HG02981 (cell line): Measurements from ENCODE around the gene TAF6L.
A peak's percentile ranks its signal among the peaks of the same experiment; 100 is the strongest.
"Not testable (repeated sequence)": the region's sequence is repeated elsewhere in the genome, so short reads cannot be mapped to it uniquely, and the experiment has no call there.

Experiments
- ATAC-seq: cut with Tn5 transposase; IDR thresholded peaks from one replicate; pipeline ENCODE4 v1.9.1; 2021; ENCODE audit warnings: mild to moderate bottlenecking, moderate library complexity; ENCODE audit not compliant: unreplicated experiment

The TAF6L gene, protein sequence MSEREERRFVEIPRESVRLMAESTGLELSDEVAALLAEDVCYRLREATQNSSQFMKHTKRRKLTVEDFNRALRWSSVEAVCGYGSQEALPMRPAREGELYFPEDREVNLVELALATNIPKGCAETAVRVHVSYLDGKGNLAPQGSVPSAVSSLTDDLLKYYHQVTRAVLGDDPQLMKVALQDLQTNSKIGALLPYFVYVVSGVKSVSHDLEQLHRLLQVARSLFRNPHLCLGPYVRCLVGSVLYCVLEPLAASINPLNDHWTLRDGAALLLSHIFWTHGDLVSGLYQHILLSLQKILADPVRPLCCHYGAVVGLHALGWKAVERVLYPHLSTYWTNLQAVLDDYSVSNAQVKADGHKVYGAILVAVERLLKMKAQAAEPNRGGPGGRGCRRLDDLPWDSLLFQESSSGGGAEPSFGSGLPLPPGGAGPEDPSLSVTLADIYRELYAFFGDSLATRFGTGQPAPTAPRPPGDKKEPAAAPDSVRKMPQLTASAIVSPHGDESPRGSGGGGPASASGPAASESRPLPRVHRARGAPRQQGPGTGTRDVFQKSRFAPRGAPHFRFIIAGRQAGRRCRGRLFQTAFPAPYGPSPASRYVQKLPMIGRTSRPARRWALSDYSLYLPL

DNA sequence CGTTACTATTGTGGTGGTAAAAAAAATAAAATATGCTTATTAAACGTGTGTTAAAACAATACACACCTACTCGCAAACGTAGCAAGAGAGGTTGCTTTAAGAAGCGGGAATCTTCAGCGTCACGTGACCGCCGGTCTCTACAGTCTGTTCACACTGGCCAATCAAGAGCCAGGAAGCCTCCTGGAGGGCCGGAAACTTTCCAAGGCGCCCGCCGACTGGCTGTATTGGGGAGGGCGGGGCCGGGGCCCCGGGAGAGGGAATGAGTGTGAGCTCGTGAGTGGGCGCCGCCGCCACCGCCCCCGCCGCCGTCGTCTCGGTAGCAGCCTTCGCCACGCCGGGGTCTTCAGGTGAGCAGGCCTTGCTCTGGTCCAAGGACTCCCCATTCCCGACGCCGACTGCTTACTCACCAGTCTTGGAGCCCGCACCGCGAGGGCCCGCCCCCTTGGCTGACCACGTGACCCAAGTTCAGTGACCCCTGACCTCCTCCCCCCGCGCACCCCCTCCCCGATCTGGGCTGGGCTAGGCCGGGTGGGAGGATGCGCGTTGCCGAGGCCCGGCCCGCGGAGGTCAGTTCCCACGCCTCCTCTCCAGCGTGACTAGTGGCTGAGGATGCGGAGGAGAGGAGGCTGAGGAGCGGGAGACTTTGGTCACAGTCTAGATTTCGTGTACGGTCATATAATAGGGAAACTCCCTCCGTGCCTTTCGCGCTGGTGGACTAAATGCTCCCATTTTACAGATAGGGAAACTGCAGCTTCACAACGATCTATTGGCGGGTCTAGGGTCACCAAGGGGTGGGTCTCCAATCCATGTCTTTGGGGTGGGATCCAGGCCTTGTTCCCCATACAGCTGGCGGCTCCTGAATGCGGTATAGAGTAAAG is at the start of gene TAF6L:
TSS of gene TAF6L (plus strand) at position 253 of the 878 bp plus-strand sequence. CDS start 4,388 bp downstream, outside the sequence.
- peak; percentile 76 for ATAC-seq

DNA sequence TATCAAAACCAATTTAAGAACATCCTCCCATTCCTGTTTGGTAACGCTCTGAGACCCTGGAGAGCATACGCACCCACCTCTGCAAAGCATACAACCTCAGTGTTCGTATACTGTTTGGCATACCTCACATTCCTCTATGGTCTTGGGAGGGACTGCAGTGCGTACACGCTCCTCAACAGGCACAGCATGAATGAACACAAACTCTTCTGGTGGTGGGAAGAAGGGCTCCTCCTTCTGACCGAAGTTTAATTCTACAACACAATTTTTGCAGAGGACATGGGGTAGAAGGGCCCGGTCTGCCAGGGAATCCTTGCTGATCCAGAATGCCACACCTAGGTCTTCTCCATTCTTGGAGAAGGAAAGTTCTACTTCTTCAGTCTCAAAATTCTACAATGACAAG is 49.2 kb upstream of the TAF6L start:
- ATAC-seq, result no peak

- ATAC-seq, result no peak
These were observed 47.0 kb upstream of the TAF6L start for GRCh38 chr11:62724171-62724570.

DNA sequence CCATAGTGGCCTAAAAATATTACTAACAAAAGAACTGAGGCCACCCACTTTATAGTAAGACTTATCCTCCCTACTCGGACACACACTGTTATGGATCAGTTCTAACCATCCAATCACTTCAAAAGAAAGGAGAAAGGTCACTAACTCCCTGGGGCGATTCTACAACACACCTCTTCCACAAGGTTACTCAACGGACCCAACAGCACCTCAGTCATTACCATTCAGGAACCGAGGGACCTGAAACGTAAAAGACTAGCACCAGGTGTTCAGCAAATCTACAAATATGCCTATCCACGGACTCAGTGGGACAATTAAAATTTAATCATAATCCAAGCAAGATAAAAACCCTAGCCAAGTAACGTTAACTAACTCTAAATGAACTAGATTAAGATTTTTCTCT is 45.5 kb upstream of the TAF6L start:
- ATAC-seq, result no peak

DNA sequence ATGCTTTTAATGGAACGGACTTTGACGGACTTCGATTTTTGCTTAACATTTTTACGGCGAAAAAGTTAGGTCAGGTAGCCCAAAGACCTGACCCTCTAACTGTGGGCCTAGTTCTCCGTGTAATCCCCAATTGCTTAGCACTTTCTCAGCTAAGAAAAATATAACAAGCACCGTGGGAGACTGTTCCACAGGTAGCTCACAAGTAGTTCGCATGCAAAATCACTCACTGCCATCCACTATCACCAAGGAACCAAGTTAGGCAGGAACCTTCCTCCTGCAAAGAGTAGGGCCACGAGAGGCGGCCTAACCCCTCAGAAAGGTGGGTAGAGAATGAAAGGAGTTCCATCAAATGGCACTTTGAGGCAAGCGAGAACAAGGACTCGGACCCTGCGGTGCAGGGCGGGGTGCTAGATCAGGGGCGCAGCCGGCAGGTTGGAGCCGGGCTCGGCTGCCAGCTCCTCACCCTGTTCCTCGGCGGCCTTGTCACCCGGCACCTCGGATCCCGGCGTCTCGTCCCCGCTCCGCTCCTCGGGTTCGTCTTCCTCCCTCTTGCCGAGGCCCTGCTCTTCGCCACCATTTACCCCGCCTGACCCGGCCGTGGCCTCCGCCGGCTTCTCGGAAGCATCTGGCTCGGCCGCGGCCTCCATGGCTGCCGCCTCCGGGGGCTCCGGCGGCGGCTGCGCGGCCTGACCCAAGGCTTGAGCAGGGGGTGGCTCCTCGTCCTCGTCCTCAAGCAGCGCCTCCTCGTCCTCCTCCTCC is 44.9 kb upstream of the TAF6L start:
- peak; percentile 2 for ATAC-seq

DNA sequence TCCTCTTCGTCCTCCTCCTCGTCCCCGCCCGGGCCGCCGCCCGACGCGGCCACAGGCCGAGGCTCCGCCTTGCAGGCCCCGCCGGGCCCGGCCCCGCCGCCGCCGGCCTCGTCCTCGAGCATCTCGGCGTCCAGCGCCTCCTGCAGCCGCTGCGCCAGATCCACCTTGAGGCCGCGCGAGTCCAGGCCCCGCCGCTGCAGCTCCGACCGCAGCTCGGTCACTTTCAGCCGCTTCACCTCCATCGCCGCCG is 44.4 kb upstream of the TAF6L start:
- no peak for ATAC-seq

- peak; percentile 65 for ATAC-seq
These were observed 43.9 kb upstream of the TAF6L start, which contains the start of gene HNRNPUL2 for GRCh38 chr11:62727165-62727871. HNRNPUL2 (minus strand) TSS chr11:62727457; CDS start chr11:62727156, 301 bp downstream.

- ATAC-seq, result peak; percentile 38
These were observed 43.4 kb upstream of the TAF6L start for GRCh38 chr11:62727872-62728170.

DNA sequence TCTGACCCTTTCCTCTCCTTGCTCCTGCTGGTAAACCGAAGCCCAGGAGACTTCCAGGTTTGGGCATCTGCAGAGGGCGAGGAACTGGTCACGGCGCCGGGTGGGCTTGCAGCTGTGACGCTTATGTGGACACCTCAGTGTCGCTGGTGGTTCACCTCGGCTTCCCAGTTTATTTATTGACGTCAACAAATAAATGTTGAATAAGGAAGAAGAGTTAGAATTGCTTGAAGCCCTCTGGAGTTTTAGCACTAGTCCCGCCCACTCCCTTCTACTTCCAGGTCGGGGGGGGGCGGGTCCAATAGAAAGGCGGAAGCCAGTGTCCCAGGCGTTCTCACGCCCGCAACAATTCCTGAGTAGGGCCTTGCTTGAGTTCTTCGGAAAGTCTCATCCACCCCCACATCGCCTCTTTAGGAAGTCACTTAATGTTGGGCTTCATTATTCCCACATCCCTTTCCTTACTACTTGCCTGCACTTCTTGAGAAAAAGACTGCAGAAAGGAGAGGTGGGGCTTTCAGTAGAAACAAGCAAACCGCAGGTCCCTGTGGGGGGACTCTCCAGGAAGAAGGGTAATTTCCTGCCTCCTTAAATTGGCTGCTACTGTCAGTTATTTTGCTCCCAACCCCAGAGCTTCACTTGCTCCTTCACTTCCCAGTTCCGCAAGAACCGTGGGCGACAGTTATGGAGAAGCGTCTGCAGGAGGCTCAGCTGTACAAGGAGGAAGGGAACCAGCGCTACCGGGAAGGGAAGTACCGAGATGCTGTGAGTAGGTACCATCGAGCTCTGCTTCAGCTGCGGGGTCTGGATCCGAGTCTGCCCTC is 42.8 kb upstream of the TAF6L start, which contains the start of gene TTC9C:
TSS of gene TTC9C (plus strand) at position 316 of the 818 bp plus-strand sequence. CDS start at position 679, 363 bp downstream.
- no peak for ATAC-seq

DNA sequence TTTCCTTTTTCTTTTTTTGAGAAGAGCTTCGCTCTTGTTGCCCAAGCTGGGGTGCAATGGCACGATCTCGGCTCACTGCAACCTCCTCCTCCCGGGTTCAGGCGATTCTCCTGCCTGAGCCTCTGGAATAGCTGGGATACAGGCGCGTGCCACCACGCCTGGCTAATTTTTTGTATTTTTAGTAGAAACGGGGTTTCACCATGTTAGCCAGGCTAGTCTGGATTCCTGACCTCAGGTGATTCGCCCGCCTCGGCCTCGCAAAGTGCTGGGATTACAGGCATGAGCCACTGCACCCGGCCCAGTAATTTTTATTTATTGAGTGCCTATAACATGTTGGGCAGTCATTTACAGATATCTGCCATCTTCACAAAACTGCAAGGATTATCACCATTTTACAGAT is 41.1 kb upstream of the TAF6L start:
- not testable (repeated sequence) for ATAC-seq

- no peak for ATAC-seq
These were observed 38.4 kb upstream of the TAF6L start for GRCh38 chr11:62732830-62733229.

GRCh38 chr11:62737196-62737595 is 34.0 kb upstream of the TAF6L start:
- no peak for ATAC-seq

GRCh38 chr11:62747475-62748160 is 23.6 kb upstream of the TAF6L start:
- no peak for ATAC-seq

DNA sequence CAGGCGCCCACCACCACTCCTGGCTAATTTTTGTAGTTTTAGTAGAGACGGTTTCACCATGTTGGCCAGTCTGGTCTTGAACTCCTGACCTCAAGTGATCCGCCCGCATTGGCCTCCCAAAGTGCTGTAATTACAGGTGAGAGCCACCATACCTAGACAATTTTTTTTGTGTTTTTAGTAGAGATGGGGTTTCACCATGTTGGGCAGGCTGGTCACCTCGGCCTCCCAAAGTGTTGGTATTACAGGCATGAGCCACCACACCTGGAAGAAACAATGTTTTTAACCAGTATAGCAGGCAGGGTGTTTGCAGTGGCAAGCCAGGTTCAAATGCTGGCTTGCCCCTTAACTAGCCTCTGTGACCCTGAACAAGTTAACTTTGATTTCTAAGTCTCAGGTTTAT is 21.3 kb upstream of the TAF6L start:
- not testable (repeated sequence) for ATAC-seq

GRCh38 chr11:62752177-62752785 is 18.9 kb upstream of the TAF6L start:
- ATAC-seq, result no peak

GRCh38 chr11:62752994-62753735 is 18.0 kb upstream of the TAF6L start:
- ATAC-seq, result peak; percentile 1

DNA sequence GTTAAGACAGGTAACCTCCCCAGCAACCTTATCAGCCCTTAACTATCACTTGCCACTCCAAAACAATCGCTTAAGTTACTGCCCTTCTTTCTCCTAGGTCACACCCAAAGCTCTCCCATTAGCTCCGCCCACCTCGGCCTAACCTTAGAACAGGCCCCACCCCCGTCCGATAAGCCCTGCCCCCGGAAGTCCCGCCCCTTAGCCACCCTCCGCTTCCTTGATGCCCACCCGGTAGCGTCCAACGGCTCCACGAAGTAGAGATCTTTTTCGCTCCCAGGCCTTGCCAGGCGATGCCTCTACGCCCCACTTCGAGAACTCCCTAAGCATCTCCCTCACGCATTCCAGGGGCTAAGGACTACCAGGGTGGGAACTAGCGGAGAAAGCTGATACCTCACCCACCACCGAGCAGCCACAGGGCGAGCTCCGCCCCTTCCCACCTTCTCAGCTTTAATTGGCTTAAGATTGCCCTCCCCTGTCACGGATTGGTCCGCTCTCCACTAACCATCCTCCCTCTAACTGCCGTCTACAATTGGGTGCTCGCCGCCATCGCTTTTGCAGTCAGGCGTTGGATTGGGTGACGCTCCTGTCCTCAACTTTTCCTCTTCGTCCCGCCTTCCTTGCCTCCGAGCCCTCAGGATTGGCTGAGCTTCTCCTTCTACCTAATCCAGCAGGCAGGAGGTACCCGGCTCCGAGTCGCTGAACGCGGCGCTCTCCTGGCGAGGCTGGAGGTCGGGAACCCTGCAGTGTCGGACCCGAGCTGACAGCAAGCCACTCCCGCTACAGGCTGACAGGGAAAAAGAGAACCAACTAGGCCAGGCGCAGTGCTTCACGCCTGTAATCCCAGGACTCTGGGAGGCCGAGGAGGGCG is 17.2 kb upstream of the TAF6L start, which contains the start of gene ZBTB3:
TSS of gene ZBTB3 (minus strand) at position 425 of the 868 bp plus-strand sequence. CDS start 496 bp downstream, outside the sequence.
- peak; percentile 95 for ATAC-seq
